GM18505 (cell line): Measurements from ENCODE around the gene SLC6A20.

Experiments
- ATAC-seq: cut with Tn5 transposase; IDR thresholded peaks from one replicate; pipeline ENCODE4 v1.9.1; 2021; ENCODE audit not compliant: unreplicated experiment
- POLR2A ChIP-seq: IDR thresholded peaks from 4 replicates; pipeline ENCODE4 v1.6.1; 2011; ENCODE audit warnings: borderline replicate concordance; ENCODE audit not compliant: insufficient read depth, insufficient read length; ENCODE audit errors: extremely low read depth

SLC6A20 gene

GRCh38 chr3:45716790-45717336 lies 79.5 kb downstream of the SLC6A20 start:
- no peak for TF ChIP-seq POLR2A
- no peak for ATAC-seq

DNA sequence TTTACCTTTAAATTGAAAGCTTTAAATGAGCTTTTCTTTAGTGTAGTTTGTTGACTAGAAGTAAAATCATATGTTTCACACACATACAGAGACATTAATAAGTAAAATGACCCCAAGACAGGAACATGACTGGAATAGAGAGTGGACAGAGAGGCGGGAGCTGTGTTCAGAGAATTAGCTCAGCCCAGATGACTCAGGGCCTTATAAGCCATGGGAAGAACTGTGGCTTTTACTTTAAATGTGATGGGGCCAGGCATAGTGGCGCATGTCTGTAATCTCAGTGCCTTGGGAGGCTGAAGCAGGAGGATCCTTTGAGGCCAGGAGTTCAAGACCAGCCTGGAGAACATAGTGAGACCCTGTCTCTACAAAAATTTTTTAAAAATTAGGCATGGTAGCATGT lies 80.4 kb downstream of the SLC6A20 start:
- no peak for ATAC-seq
- TF ChIP-seq POLR2A = no peak

- no peak for TF ChIP-seq POLR2A
- ATAC-seq = no peak
Measured at GRCh38 chr3:45712434-45713110, 83.8 kb downstream of the SLC6A20 start.

DNA sequence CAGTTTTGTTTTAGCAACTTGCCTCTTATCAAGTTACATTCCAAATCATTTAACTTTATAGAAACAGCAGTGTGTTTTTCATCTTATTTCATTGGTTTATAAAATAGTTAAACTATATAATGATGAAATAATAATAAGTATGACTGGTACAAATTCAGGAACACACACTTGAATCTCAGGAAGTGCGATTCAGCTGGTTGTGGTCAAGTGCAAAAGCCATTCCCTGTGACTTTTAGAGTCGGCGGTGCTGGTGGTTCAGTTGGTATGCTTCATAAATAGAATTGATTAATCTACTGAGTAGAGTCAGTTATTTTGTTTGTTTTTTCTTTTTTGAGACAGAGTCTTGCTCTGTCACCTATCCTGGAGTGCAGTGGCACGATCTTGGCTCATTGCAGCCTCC lies 84.4 kb downstream of the SLC6A20 start:
- TF ChIP-seq POLR2A = no peak

DNA sequence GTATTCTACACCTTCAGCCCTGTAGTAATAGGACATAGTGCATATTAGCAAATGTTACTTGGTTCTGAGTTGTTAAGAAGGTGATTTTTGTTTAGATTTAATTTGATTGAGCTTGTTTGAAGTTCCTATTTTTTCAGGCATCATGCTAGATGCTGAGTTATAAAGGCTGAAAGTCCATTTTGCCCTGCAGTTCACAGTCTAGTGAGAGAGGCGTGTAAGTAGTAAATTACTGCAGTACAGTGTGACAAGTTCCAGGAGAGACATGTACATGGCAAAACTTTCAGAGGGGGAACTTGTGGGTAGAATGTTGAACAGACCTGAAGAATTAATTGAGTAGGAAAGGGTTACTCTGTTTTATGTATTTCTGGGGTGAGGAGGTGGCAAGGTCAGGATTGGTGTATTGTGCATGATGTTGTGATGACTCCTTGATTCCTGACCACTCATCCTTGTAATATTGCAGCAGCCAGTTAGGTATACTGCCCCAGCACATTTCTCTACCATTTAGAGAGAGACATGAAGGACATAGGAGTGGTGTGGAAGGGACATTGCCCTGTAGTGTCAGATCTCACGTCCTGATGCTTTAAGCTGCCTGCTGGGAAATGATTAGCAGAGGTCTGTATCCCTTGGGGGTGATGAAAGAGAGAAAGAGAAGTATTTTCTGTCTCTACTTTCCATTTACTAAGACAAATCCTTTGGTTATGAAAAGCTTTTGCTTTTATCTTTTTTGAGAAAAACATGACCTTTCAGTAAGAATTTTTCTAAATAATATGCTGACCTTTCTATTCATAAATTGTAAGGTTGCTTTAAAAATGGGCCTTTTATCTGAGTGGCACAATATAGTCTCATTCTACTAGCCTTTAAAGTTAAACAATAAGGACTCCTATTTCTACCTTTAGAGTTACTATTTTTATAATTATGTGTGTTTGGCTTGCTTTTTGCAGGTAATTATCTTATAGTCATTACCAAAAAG lies 90.2 kb downstream of the SLC6A20 start:
- ATAC-seq = no peak
- TF ChIP-seq POLR2A = no peak

More for the DNA sequence above, 84.4 kb downstream of the SLC6A20 start:
- ATAC-seq = no peak
